ENCODE measurements around the gene OSBP2.
"Not testable (repeated sequence)": the region's sequence is repeated elsewhere in the genome, so short reads cannot be mapped to it uniquely, and the experiment has no call there.

The OSBP2 gene

GRCh38 chr22:30694640-30695350 is at the start of gene OSBP2:
Gene OSBP2, plus strand, starts transcription at chr22:30694874. Its CDS starts 36 bp downstream, at chr22:30694910.
- DNase-seq: peak; percentile 36 to 52

- no peak for DNase-seq
Observed at GRCh38 chr22:30646518-30647160, 48.0 kb upstream of the OSBP2 start.

- no peak for DNase-seq
Observed at GRCh38 chr22:30647536-30647935, 47.1 kb upstream of the OSBP2 start.

GRCh38 chr22:30648825-30649224 is 45.8 kb upstream of the OSBP2 start:
- no peak for DNase-seq

- peak; percentile 88 to 91 for DNase-seq
Observed at GRCh38 chr22:30649430-30650007, 45.2 kb upstream of the OSBP2 start.

- DNase-seq: no peak
Observed at GRCh38 chr22:30650508-30651116, 44.1 kb upstream of the OSBP2 start.

GRCh38 chr22:30652852-30653251 is 41.8 kb upstream of the OSBP2 start:
- no peak for DNase-seq

GRCh38 chr22:30654361-30654760 is 40.3 kb upstream of the OSBP2 start:
- no peak for DNase-seq

GRCh38 chr22:30655532-30655931 is 39.1 kb upstream of the OSBP2 start:
- no peak for DNase-seq

GRCh38 chr22:30662040-30662439 is 32.6 kb upstream of the OSBP2 start:
- DNase-seq: no peak

GRCh38 chr22:30664798-30665197 is 29.9 kb upstream of the OSBP2 start:
- DNase-seq: no peak

GRCh38 chr22:30665266-30665665 is 29.4 kb upstream of the OSBP2 start:
- no peak for DNase-seq

GRCh38 chr22:30665786-30666185 is 28.9 kb upstream of the OSBP2 start:
- DNase-seq: no peak

GRCh38 chr22:30667107-30667493 is 27.6 kb upstream of the OSBP2 start:
- no peak for DNase-seq

GRCh38 chr22:30667494-30668385 is 26.9 kb upstream of the OSBP2 start, which contains the start of gene DUSP18:
Gene DUSP18, minus strand, starts transcription at chr22:30667875. Its CDS starts 3,872 bp downstream, at chr22:30664003.
- DNase-seq: peak; percentile 95 to 96

GRCh38 chr22:30668386-30668710 is 26.3 kb upstream of the OSBP2 start:
- DNase-seq: no peak

GRCh38 chr22:30671071-30671470 is 23.6 kb upstream of the OSBP2 start:
- DNase-seq: no peak

GRCh38 chr22:30673136-30673535 is 21.5 kb upstream of the OSBP2 start:
- no peak for DNase-seq

GRCh38 chr22:30674482-30674881 is 20.2 kb upstream of the OSBP2 start:
- no peak for DNase-seq

GRCh38 chr22:30675436-30675835 is 19.2 kb upstream of the OSBP2 start:
- DNase-seq: no peak

- not testable (repeated sequence) for DNase-seq
Observed at GRCh38 chr22:30676565-30676964, 18.1 kb upstream of the OSBP2 start.

- not testable (repeated sequence) for DNase-seq
Observed at GRCh38 chr22:30679895-30680690, 14.6 kb upstream of the OSBP2 start.
